T-helper 1 cell treated with Interleukin-12 subunit alpha and Interleukin-12 subunit beta and Interleukin-4 antibody, amounts not matched to agents 30 ng/mL and 1 ng/mL, for 36 hours (primary cell): Measurements from ENCODE around the gene GALNT9. TPM values are rescaled to one million over a fixed set of nuclear protein-coding genes. Genes with fewer than 3 reads are reported as not detected.

Source experiments
- intact Hi-C: fragments of 100-400 bp; cut with micrococcal nuclease; formaldehyde crosslinking; loops from one replicate; pipeline ENCODE4 v1.15.1; 2024
- total RNA-seq: library from RNA; stranded (reverse); gene quantifications from 2 replicates; pipeline ENCODE4 v1.2.3, GENCODE V29; 2022

Gene GALNT9
- total RNA-seq, 1 donor from 2014 or later: not detected

DNA sequence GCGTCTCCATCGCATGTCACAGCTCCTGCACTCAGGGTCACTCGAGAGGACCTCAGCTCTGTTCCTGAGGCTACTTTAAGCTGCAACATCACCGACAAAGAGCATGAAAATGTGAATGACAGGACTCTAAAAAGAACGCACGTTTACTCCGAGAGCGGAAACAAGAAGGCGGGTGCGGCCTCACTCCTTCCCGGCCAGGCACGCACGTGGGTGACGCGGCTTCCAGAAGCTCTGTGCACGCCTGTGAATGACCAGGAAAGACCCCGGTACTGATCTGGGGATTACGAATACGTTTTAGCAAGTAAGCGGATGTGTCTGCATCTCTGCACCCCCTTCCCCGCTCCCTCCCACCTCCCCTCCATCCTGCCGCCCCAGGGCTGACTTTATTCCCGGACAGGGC, 15.2 kb upstream of the GALNT9 start:
- intact Hi-C loops: no loop called here

DNA sequence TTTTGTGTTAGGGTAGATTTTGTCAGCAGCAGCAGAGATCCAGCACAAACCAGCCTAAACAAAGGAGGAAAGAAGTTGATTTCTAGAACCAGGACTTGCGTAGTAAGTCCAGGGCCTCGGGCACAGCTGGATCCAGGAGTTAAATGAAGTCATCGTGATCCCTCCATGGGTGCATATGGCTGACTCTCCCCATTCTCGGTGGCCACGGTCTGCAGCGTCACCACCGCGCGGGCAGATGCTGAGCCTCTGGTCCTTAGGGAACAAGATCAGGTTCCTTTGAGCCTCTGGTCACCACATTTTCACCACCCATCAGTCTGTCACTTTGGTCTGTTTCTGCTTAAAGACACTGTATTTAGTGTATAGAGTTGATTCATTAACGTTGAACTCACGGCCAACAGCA, 14.8 kb upstream of the GALNT9 start:
- intact Hi-C loops: no loop called here

DNA sequence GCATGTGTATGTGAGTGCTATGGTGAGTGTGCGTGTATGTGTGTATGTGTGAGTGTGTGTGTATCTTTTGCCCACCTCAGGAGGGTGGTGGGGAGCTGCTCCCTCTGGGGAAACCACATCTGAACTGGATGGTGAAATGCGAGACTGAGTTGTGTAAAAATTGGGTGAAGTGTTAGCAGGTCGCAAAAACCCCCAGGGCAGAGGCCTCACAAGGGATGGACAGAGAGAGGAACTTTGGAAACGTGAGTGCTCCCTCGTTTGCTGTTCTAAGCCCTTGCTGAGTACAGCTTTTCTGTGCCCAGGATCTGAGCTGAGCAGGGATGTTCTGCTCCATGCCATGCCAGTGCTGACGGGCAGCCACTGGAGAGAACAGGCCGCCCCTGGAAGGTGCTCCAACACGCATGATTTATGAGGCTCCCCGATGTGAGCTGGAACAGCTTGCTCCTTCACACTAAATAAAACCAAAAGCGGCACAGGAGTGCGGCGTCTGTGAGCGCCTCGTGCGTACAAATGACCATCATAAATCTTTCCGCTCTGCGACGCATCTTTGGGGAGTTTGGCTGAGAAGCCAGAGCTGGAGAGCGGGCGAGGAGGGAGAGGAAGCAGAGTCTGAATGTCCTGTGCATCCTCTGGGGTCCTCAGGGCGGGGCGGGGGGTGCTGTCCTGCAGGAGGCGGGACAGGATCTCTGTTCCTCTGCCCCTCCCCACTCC, 14.1 kb upstream of the GALNT9 start:
- intact Hi-C loops: no loop called here

DNA sequence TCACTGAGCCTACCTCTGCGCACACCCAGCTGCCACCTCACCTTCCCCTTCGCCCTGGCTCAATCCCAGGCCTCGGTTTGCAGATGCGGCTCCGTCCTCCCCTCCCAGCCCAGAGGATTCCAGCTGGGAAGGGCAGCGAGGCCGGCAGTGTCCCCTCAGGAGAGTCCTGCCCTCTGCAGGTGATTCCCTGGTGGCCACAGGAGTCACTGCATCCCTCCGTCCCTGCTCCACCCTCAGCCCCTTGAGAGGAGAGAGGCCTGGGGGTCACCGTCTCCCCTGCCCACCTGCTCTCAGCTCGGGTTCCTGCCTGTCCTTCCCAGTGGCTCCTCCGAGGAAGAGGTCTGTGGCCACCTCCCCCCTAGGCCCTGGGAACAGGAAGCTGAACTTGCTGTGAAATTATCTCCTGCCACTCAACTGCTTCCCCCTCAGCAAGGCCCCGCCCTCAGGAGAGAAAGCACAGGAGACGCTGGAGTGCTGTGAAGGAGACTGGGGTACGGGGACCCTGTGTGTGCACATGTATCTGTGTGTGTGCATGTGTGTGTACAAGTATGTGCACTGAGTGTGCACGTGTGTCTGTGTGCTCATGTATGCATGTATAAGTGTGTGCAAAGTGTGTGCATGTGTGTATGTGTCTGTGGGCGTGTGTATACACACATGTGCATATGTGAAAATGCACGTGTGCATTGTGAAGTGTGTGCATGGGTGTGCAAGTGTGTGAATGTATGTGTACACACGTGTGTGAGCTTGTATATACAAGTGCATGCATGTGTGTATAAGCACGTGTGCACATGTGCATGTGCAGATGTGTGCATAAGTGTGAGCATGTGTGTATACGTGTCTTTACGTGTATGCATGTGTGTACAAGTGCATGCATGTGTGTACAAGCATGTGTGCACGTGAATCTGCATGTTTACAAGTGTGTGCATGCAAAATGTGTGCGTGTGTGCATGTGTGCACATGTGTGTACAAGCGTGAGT, 13.2 kb upstream of the GALNT9 start:
- intact Hi-C loops: no loop called here

DNA sequence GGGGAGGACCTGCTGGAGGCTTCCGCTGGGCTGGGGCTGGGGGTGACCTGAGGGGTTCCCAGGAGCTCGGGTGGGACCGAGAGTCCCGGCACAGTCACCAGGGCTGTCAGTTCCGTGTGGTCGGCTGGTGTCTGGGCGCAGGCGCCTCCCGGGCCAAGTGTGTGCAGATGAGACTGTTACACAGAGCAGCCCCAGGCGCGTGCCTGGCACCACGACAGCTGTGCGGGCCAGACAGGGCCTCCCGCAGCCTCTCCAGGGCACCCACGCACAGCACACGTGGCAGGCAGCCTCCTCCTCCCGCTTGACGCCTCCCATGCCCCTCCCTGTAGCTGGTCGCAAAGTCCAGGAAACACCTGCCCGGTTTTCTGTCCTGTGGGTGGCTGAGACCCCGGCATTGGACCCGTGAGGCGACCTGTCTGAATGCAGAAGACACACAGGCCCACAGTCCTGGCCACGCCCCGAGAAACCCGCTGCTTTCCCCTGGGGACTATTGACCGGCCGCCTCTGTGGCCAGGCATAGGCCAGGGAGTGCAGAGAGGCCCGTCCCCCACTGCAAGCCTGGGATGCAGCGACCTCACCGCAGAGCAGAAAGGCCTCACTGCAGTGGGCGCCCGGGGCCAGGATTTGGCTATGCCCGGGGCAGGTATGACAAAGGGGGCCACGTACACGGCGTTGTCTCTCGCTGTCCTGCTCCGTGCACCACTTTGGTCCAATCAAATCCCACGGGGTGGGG, 12.1 kb upstream of the GALNT9 start:
- intact Hi-C loops: no loop called here

DNA sequence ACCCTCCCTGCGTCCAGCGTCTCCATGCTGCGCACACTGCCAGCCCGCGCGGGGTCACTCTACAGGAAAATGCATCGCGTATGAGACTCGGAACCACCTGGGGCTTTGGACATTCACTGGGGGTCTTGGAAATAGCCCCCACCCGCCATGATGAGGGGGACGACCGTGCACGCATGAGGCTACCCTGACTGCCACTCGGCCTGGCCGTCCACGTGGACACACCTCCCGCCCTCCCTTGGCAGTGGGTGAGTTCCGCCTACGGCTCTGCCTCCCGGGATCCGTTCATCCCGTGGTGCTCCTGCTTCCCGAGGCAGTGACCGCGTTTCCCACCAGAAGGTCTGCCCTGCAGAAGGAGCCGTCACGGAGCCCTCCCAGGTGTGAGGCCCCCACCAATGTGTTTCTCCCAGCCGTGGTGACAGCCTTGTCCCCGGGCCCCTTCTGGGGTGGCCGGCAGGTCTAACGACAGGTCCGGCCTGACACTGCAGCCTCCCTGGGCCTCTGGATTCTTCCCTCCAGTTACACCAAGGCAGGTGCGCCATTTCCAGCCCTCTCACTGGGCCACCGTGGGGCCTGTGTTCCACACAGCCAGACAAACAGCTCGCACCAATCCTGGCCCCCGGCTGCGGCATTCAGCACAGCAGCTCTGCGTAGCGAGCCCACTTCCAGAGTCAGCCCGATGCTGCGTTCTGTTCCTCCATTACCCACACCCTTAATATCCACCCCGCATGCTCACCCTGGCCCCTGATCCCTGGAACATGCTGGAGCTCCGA, 11.1 kb upstream of the GALNT9 start:
- intact Hi-C loops: no loop called here

DNA sequence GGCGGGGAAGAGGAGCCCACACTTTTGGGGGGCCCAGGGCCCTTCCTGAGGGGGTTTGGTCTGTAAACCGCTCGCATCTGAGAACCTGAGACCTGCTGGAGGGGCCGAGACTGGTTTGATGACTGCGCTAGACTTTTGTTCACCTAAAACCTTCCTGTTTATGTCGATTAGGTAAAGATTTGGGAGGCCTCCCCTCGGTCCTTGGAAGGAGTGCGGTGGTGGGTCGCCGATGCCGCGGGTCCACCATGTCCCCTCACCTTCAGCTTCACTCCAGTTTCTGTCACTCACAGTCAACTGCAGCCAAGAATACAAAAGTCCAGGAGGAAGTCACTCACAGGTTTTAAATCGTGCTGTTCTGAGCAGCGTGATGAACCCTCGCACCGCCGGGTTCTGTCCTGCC, 10.5 kb upstream of the GALNT9 start:
- intact Hi-C loops: no loop called here

DNA sequence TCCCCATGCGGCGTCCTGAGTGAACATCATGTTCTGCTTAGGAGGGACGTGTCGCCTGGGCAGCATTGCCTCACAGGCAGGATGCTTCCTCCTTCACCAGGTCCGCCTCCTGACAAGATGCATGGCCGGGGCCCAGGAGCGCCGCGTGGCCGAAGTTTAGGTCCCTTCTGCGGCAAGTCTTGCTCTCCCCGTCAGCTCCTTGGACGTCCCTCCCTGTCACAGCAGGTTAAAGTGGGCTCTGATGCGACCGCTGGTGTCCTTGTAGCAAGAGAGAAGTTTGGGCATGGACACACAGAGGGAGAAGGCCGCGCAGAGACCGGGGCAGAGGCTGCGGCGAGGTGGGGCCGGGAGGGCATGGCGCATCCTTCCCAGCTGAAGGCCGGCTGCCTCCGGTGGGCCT, 9.4 kb upstream of the GALNT9 start:
- intact Hi-C loops: no loop called here

DNA sequence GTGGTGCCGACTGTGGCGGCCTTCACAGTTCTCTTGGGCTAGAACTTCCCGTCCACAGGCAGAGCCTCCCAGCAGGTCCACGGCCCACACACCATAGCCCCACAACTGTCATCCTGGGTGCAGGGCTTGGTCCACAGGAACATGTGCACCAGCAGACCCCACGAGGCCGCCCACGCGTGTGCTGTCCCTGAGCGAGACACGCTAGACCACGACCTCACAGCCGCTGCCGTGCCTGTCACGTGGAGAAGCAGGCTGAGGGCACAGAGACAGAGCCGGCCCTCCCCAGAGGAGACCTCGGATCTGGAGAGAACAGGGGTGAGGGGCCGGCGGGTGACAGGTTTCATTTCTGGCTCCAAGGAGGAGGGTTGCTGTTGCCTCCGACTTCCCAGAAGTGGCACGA, 8.9 kb upstream of the GALNT9 start:
- intact Hi-C loops: no loop called here

DNA sequence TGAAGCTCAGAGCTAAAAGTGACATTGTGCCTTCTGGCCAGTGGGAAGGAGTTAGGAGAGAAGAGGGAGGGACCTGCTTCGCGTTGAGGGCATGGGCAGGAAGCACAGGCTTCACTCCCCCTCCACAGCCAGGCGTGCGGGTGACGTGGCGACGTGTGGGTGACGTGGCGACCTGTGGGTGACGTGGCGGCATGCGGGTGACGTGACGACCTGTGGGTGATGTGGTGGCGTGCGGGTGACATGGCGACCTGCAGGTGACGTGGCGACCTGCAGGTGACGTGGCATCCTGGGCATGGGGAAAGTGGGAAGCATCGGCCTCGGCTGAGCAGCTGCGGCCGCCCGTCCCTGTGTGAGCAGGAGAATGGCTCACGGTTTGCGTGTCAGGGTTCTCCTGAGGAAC, 8.2 kb upstream of the GALNT9 start:
- intact Hi-C loops: no loop called here

DNA sequence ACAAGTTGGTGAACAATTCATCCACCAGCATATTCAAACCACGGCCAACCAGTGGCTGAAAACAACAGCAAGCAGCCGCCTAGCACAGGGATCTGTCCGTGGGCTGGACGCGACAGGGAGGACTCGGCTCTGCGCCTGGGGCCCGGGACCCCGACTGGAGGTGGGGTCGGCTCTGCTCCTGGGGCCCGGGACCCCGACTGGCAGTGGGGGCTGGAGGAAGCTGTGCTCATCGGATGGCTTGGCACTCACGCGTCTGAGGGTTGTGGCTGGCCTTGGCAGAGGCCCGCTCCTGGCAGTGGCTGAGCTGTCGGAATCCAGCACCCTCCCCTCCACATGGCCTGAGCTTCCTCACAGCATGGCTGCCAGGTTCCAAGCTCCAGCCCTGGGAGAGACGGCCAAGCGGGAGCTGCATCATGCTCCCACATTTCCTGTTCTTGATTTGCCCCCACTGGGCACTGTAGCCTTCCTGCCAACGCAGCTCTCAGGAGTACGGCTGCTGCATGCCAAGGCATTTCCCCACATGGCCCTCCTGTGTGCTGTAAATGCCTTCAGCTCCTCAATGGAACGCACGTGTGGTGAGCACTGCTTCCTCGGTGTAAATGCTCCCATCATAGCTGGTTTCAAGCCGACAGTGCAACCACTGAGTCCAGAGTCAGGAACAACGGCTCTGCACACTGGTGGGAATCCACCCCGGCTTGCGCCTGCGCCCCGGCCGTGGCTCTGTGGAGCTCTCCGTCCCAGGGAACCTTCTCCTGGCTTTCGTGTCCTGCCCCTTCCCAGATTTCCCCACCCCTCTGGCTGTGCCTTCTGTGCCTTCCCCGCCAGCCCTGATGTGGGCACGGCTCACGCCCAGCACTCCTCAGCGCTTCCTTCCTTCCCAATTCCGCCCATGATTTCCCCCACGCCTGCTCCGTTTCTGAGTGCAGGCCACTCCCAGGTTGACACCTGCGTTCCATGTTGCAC, 7.3 kb upstream of the GALNT9 start:
- intact Hi-C loops: no loop called here

DNA sequence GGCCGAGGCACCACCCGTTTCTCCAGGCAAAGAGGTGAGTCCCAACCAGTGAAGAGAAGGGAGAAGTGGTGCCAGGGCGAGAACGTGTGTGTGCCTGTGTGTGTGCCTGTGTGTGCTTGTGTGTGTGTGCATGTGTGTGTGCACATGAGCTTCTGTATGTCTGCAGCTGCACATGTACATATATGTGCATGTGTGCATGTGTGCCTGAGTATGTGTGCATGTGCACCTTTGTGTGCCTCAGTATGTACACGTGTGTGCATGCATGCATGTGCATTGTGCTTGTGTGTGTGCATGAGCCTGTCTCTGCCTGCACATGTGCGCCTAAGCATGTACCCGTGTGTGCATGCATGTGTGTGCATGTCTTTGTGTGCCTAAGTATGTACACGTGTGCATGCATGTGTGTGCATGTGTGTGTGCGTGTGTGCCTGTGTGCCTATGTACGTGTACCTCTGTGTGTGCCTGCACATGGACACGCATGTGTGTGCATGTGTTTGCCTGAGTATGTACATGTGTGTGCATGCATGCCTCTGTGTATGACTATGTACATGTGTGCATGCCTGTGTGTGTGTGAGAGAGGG, 5.9 kb upstream of the GALNT9 start:
- intact Hi-C loops: no loop called here

DNA sequence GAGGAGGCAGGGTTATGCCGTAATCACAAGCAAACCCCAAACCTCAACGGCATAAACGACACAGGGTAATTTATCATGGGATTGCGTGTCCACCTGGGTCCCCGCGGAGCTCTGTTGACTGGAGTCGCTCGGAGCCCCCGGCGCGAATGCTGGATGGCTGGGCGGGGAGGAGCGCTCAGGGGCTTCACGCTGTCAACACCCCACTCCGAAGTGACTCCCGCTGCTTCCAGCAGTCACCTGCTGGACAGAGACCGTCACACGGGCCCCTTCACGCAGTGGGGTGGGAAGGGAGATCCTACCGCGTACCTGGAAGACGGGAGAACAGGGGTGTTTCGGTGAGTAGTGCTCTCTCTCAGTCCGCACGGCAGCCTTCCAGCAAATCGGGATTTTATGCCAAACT, 4.4 kb upstream of the GALNT9 start:
- intact Hi-C loops: no loop called here

DNA sequence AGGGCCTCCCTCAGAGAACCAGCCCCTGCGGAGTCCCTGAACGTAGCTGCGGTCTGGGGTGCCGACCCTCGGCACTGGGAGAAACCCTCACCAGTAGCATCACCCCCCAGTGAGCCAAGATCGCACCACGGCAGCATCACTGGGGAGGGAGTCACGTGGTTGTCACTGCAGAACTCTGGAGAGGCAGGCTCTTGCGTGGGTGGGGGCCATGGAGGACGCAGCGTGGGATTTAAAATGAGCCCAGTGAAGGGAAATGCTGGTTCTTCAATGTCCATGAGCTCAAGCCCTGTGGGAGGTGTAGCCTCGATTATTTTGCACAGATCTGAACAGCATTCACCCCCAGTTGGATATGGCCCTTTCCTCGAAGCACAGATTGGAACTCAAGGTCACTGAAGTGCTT, 3.9 kb upstream of the GALNT9 start:
- intact Hi-C loops: no loop called here

DNA sequence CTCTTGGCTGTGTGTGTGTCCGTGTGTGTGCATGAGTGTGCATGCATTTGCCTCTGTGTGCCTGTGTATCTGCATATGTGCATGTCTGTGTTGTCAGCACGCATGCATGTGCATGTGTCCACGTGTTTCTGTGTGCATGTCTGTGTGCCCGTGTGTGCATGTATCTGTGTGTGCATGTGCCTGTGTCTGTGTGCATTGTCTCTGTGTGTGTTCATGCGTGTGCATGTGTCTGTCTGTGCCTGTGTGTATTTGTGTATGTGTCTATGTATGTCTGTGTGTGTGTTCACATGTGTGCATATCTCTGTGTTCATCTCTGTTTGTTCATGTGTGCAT, 1.1 kb upstream of the GALNT9 start:
- intact Hi-C loops: no loop called here

DNA sequence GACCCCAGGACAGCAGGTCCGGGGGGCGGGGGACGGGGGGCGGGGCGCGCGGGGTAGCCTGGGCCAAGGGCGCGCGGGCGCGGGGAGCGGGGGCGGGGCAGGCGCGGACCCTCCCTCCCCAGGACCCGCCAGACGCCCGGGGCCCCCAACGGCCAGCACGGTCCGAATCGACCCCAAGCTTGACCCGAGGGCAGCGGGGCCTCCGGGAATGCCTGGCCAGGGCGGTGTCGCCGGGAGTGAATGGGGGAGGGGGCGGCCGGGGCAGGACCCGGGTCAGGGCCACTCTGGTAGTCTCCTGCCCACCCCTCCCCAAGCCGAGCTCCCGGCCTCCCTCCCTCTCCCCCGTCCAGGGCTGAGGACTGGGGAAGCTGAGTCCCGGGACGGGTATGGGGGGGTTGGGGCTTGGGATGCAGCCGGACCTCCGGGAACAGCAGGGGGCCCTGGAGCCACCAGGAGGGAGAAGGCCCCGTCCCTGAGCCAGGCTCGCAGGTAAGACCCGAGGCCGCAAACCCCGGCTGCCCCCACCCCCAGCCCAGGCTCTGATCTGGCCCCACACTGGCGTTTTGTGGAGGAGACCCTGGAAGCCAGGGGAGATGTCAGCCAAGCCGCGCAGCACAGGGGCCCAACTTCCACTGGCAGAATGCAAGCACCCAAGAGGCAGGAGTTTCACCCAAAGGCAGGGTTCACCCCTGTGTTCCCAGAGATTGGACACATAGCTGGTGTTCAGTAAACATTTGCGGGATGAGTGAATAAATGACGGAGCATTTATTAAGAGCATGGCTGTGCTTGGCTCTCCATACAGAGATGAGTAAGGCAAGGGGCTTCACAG, 545 bp upstream of the GALNT9 start:
- intact Hi-C loops: no loop called here

DNA sequence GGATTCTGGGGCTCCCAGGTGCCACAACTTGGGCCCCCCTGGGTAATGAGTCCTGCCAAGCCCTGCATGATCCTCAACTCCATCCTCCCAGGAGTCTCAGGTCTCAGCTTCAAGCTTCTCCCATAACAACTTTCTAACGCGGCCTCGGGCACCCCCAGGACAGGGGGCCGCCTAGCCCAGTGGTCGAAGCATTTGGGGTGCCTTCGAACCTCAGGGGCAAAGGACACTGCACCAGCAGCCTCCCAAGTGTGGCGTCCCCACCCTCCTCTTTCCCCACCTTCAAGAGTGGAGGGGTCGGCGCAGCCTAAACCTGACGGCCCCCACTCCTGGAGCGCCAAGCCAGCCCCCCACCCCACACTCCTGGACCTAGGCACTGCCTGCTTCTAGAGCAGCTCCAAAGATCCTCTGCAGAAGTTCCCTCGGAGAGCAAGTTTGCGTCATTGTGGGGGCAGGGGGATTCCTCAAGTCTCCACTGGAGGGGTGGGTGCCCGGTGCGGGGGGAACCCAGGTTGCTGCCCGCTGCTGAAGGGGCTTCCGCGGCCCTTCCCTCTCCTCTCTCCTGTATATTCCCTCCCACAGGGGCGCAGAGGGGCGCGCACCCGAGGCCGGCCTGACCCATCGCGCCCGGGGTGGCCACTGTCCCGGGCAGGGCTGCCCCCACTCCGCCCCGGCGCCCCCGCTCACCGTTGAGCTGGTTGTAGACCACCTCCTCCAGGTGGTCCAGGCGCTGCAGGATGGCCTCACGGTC, 933 bp downstream of the GALNT9 start:
- intact Hi-C loops: no loop called here
